ENCODE data around the gene LRCOL1. TPM values are rescaled to one million over a fixed set of nuclear protein-coding genes. Genes with fewer than 3 reads are reported as not detected.

The LRCOL1 gene
- total RNA-seq, 1 experiment from 2014 or later = not detected

GRCh38 chr12:132557291-132558015 is 52.9 kb downstream of the LRCOL1 start:
- no TSS peak for BruUV-seq (replicated peaks)
- Histone ChIP-seq H4K20me1 (ENCODE audit: insufficient read depth) (peaks cover 9% of the 10 kb centered on the region; the same call in 1 of the 2 replicates), H3K36me3 (ENCODE audit: control insufficient read depth in 1 of 2, insufficient read depth in 2 of 2, low read length in 2 of 2) (no peaks in the 10 kb centered on the region; a peak in 1 of 4 replicates), H3K9me2 (ENCODE audit: insufficient read depth) (no peaks in the 10 kb centered on the region), H3K27ac (ENCODE audit: low read depth, low read length) (no peak overlapping the region), H3K9ac (ENCODE audit: low read length) (no peak overlapping the region), H3K9me3 (ENCODE audit: control insufficient read depth in 1 of 2, insufficient read depth in 1 of 2, low read depth in 1 of 2, low read length in 2 of 2) (no peaks in the 10 kb centered on the region), H2AFZ (ENCODE audit: low read depth, low read length, poor library complexity, severe bottlenecking) (no peak overlapping the region), H3K4me3 (replicated peaks in 1 of 2; ENCODE audit: low read depth in 1 of 2, low read length in 2 of 2) (no peak overlapping the region), H3K79me2 (ENCODE audit: insufficient read depth, low read length) (peaks cover 26% of the 10 kb centered on the region), H3K27me3 (ENCODE audit: insufficient read depth, low read length) (no peaks in the 10 kb centered on the region), H3K4me1 (ENCODE audit: control insufficient read depth in 1 of 2, insufficient read depth in 2 of 2, low read length in 2 of 2) (peaks cover 7 to 27% of the 10 kb centered on the region in 2 experiments; a peak in 3 of 4 replicates), H3K4me2 (ENCODE audit: low read length) (no peak overlapping the region)
- RAD21 ChIA-PET (ENCODE audit: low non-redundant PET in 1 of 2, low total read pairs in 2 of 2, uncharacterized antibody in 2 of 2, unreplicated experiment in 2 of 2) = no interaction called here
- DNase-seq (ENCODE audit: low read depth, low spot score) (no peak), ATAC-seq (no peak)
- intact Hi-C loops (cut with micrococcal nuclease) = no loop called here
- POLR2A ChIA-PET = no interaction called here
- no peak for TF ChIP-seq TCF7L2 (IDR thresholded peaks at IDR 0.05; ENCODE audit: borderline replicate concordance, extremely low read depth, insufficient read depth, insufficient read length)
- no peak for TF ChIP-seq CBX3 (IDR thresholded peaks at IDR 0.05; ENCODE audit: low read depth)
- no peak for TF ChIP-seq EGR1 (IDR thresholded peaks at IDR 0.05; ENCODE audit: low read depth)
- no peak for TF ChIP-seq POLR2AphosphoS5 (IDR thresholded peaks at IDR 0.05; ENCODE audit: low read depth, low read length)
- TF ChIP-seq CEBPB (IDR thresholded peaks at IDR 0.05; ENCODE audit: low read depth) = no peak
- no peak for TF ChIP-seq ATF3 (IDR thresholded peaks at IDR 0.05)
- TF ChIP-seq EZH2 (IDR thresholded peaks at IDR 0.05) = no peak
- TF ChIP-seq REST (IDR thresholded peaks at IDR 0.05; ENCODE audit: low read depth) = no peak
- TF ChIP-seq POLR2A (IDR thresholded peaks at IDR 0.05; ENCODE audit: borderline replicate concordance, extremely low read depth, insufficient read depth, insufficient read length) = no peak
- no peak for TF ChIP-seq ELF1 (IDR thresholded peaks at IDR 0.05; ENCODE audit: borderline replicate concordance, low read depth)
- no peak for TF ChIP-seq EZH2phosphoT487 (IDR thresholded peaks at IDR 0.05; ENCODE audit: borderline replicate concordance)
- no peak for TF ChIP-seq ZBTB33 (IDR thresholded peaks at IDR 0.05; ENCODE audit: extremely low read depth, insufficient replicate concordance, low read length)
- CTCF ChIA-PET = no interaction called here
